NCI-H2227 (cell line): ENCODE results near the gene GPR37.

Experiments
- DNase-seq: peaks from one replicate; lab custom pipeline; 2025; ENCODE audit not compliant: unreplicated experiment; lab: John Stamatoyannopoulos, UW

GPR37 gene, protein sequence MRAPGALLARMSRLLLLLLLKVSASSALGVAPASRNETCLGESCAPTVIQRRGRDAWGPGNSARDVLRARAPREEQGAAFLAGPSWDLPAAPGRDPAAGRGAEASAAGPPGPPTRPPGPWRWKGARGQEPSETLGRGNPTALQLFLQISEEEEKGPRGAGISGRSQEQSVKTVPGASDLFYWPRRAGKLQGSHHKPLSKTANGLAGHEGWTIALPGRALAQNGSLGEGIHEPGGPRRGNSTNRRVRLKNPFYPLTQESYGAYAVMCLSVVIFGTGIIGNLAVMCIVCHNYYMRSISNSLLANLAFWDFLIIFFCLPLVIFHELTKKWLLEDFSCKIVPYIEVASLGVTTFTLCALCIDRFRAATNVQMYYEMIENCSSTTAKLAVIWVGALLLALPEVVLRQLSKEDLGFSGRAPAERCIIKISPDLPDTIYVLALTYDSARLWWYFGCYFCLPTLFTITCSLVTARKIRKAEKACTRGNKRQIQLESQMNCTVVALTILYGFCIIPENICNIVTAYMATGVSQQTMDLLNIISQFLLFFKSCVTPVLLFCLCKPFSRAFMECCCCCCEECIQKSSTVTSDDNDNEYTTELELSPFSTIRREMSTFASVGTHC

GRCh38 chr7:124765401-124766352 is at the start of gene GPR37:
GPR37 (minus strand) TSS chr7:124765792; CDS start chr7:124764976, 816 bp downstream.
- DNase-seq: peak; percentile 77

DNA sequence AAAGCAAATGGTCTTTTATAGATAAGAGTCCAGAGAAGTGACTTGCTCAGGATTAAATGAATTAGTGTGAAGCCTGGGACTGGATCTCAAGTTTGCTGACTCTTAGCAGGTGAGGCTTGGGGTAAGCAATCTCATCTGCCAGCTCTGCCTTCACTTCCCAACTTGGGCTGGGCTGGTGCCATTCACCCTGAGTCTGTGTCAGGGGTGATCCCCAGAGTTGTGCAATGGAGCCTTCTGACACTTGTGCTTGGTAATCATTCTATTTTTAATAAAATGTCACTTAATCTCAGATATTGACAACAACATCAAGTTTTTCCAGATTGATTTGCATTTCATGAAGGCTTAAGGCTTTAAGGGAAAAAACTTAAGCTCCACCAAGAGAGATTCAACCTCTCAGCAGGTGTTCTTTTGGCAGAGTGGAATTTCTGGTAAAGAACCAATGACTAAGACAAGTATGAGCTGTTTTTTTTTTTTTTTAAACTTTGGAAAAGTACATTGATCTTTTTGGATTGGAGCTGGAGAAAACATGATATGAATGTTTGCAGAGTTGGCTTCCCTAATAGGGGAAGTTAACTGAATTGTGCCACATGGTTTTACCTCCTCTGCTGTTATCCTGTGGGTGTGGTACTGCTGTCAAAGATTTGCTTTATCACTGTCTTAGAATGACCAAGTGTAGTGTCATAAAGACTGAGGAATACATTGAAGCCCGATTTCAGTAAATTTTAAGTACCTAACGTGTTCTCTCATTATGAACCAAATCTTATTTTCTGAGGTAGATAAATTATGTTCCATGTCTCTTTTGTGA is 48.6 kb upstream of the GPR37 start:
- no peak for DNase-seq

- DNase-seq: no peak
These were observed 47.2 kb upstream of the GPR37 start for GRCh38 chr7:124812764-124813163.

DNA sequence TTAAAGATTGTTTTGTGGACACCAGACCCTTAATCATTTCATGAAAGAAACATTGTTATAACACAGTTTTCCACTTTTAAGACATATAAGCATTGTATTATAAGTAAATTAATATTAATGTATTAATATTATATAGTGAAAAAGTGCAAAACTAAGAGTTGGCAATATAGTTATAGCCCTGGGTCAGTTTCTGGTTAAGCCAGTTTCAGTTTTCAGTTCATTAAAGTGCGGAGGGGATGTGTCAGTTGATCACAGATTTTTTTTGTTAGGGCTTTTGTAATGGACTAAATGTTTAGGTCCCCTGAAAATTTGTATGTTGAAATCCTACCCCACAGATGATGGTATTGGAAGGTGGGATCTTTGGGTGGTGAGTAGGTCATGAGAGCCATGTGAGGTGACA is 45.7 kb upstream of the GPR37 start:
- no peak for DNase-seq

- DNase-seq: no peak
These were observed 45.0 kb upstream of the GPR37 start for GRCh38 chr7:124810605-124811004.

- DNase-seq: no peak
These were observed 42.6 kb upstream of the GPR37 start for GRCh38 chr7:124808206-124808605.

- no peak for DNase-seq
These were observed 35.8 kb upstream of the GPR37 start for GRCh38 chr7:124801330-124801895.

GRCh38 chr7:124800386-124800785 is 34.8 kb upstream of the GPR37 start:
- no peak for DNase-seq

GRCh38 chr7:124799448-124799847 is 33.9 kb upstream of the GPR37 start:
- no peak for DNase-seq

- DNase-seq: no peak
These were observed 31.2 kb upstream of the GPR37 start for GRCh38 chr7:124796771-124797170.

- DNase-seq: no peak
These were observed 27.1 kb upstream of the GPR37 start for GRCh38 chr7:124792696-124793095.

- no peak for DNase-seq
These were observed 26.4 kb upstream of the GPR37 start for GRCh38 chr7:124792002-124792401.

DNA sequence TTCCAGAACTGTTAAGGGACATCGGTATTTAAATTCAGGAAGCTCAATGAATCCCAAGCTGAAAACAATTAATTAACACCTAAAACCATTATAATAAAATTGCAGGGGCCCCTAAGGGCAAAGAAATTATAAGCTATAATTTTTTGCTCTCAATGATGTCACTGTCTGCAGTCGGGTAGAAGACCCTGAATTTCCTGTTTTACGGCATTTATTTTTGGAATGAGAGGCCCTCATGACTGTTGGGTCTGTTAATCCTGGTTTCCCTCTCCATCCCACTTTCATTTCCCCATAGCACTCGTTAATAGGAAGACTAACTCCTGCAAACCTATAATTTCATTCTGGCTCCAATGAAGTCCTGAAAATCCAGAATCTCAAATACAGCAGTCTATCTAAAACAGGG is 25.8 kb upstream of the GPR37 start:
- DNase-seq: no peak

DNA sequence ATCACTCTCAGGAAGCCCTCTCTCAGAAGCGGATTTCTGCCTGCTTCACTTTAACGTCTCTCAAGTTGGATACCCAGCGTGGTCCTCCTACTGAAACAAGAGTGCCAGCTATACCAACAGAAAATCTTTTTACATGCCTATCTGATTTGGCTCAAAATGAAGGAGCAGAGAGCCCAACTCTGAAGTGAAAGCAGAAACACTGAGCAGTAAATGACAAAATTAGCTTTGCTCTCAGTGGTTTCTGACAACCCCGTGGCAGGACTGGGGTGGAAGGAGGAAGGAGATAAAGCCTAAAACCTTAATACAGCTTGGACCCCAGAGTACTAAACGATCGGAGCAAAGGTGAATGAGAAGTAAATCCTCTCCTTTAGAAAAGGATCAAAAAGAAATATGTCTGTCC is 25.1 kb upstream of the GPR37 start:
- DNase-seq: no peak

- peak; percentile 39 for DNase-seq
These were observed 20.4 kb upstream of the GPR37 start for GRCh38 chr7:124785994-124786393.

DNA sequence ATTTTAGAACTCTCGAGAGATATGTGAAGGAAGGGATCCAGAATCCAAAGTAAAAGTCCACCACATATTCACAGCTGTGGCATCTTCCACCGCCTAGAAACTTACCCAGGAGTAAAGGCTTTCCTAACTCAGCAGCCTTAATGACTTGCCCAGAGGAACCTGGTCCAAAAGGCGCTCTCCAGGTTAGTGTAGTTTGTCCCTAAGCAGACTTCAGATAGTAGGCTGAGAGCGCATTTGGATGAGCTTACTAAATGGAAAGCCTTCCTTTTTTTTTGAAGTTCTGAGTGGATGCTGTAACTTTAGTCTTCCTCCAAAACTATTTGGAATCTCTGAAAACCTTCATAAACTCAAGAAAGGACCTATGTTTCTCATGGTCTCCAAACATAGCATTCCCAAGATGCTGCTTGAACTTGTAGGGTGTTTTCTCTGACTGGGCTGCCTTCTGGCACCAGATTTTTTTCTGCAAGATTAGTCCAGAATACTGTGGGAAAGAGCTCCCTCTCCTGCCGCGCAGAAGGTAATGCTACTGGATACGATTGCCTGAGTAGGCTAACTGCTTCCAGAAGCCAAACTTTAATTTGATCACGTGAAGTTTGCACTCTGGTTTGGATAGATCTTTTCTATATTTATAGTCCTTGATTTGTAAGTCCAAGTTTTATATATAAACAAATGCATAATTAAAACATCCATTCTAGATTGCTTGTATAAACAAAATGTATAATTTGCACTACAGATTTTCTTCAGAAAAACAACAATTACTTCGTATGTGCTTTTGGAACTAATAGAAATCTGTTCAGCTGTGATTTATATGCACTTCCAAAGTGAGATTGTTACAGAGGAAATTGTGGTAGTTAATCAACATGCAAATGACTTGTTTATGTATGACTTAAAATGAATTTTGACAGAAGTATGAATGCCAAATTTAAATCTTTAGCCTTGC is 19.6 kb upstream of the GPR37 start:
- peak; percentile 49 for DNase-seq

- no peak for DNase-seq
These were observed 17.7 kb upstream of the GPR37 start for GRCh38 chr7:124783271-124783670.

DNA sequence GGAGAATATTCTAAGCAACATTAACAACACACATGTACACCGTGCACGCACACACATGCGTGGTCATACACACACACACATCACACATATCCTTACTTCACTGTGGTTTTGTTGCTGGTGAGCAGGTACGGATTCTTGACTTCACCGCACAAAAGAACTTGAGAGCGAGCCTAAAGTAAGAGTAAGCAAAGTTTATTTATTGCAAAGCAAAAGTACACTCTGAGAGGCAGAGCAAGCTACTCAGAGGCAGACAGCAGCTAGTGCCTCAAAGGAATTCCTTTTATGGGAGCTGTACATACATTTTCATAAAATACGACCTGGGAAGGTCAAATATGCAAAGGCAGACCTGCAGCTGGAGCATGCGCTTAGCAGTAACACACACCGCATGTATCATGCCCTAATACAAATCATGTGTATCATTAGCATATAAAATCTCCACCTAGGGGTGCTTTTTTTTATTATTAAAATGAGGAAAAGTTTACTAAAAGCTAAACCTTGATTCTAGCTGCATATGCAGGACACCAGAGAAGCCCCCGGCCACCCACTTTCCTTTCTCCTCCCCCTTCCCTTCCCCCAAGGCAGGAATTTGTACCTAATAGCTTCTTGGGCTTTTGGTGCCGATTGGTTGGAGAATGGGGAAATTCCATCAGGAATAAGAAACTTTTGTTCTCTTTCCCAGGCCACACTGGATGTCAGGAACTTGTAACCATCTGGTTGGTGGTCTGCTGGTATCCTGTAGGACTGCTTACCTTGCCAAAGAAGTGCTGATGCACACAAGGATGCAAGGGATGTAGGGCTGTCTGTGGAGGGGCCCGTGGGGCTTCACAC is 16.5 kb upstream of the GPR37 start:
- DNase-seq: no peak
